22Rv1 (cell line): Measurements from ENCODE around the gene SMARCAD1.

Experiments
- ZFX ChIP-seq: fragments of 450-650 bp; IDR thresholded peaks from 2 replicates; pipeline ENCODE4 v1.6.1; 2017; ENCODE audit warnings: antibody characterized with exemption, borderline replicate concordance
- TF ChIP-seq, protein P1 (sequence below): fragments of 450-650 bp; IDR thresholded peaks from 2 replicates; pipeline ENCODE4 v1.5.1; 2017; ENCODE audit warnings: mild to moderate bottlenecking

DNA sequence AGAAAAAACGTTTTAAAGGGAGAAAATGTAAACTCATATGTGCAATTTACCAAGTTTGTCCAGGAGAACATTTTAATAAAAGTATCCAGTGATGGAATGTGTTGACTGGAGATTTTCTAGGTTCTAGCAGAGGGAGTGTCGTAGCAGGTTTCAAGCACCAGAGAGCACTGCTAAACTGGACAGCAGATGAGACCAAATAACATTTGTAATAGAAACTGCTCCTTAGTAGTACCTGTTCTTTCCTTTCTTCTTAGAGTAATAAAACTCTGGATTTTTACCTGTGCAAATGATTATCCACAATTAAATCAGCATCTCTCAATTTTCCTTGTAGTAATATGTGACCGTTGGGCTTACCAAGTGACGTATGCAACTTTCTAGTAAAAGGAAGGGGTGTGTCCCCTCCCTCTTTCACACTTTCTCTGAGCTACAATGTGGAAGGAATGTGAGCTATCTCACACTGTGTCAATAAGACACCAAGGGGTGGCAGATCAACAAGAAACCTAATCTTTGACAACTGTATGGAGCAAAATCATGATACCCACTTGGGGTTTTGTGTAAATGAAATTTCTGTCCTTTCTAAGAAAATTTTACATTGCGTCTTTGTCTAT lies 125.4 kb downstream of the SMARCAD1 start:
- TF ChIP-seq, protein P1, sequence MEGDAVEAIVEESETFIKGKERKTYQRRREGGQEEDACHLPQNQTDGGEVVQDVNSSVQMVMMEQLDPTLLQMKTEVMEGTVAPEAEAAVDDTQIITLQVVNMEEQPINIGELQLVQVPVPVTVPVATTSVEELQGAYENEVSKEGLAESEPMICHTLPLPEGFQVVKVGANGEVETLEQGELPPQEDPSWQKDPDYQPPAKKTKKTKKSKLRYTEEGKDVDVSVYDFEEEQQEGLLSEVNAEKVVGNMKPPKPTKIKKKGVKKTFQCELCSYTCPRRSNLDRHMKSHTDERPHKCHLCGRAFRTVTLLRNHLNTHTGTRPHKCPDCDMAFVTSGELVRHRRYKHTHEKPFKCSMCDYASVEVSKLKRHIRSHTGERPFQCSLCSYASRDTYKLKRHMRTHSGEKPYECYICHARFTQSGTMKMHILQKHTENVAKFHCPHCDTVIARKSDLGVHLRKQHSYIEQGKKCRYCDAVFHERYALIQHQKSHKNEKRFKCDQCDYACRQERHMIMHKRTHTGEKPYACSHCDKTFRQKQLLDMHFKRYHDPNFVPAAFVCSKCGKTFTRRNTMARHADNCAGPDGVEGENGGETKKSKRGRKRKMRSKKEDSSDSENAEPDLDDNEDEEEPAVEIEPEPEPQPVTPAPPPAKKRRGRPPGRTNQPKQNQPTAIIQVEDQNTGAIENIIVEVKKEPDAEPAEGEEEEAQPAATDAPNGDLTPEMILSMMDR: peak; percentile 49
- TF ChIP-seq ZFX: no peak
